Measurements from ENCODE around the gene MFN1. TPM values are rescaled to one million over a fixed set of nuclear protein-coding genes. Genes with fewer than 3 reads are reported as not detected.

The MFN1 gene
- total RNA-seq, 1 experiment from 2014 or later, result 83.2 TPM

DNA sequence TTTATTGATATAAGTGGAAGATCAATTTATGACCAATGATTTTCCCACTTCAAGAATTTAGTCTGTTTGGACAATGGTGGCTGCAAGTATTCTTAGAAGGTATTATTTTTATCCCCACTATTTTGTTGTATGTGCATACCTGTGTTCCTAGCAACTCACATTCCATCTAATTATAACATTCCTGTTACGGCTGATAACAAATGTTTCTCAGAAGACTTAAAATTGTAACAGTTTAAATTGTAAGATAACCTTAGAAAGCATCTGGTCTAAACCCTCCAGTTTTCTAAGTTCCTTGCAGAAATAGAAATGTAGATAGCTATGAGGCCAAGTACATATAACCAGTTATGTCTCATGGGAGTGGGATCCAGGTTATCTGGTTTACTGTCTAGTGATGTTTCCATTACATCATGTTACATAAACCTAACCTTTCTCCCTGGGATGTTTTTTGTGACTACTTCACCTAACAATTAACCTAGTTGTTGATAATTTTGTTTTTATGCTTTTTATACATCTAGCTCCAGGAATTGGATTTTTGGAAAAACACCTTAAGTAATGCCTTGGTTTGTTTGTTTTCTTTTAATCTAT, 11.1 kb upstream of the MFN1 start:
- DNase-seq (ENCODE audit: low spot score), result no peak

DNA sequence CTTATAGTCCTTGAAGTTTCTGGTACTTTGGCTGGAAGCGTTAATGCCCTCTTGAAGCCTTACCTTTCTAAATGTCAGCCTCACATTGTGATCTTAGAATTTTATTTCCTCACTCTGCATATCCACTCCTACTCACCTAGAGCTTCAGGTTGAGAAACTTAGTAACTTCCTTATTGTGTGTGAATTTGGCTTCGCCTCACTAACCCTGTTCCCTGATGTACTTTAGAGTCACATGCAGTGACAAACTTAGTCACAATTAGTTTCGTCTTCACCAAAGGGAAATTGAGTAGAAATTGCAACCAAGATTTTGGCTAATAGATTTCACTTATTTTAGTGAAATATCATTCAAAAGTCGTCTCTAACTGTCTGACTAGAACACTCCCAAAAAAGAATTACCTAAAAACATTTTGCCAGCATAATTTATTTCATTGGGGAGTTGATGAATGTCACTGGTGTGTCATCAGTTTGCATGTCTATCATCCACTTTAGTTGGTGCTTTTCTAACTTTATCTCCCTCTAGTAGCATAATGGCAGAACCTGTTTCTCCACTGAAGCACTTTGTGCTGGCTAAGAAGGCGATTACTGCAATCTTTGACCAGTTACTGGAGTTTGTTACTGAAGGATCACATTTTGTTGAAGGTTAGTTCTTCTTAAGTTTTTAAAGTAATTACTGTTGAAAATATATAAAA, 960 bp downstream of the MFN1 start:
- no peak for DNase-seq (ENCODE audit: low spot score)

DNA sequence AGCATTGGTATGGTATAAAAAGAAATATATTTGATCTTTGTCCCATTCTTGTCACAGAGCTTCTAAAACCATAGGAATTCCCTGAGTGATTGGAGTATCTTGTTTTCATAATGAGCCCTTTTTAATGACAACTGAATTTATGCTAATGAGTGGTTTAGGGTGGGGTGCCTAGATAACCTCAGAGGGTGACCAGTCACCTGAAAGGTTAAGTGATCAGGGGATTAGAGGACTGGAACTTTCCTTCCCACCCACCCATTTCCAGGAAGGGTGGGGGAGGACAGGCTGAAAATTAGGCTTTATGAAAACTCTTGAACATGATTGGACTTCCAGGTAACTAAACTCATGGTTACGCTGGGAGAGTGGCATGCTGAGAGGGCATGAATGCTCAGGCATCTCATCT, 8.5 kb downstream of the MFN1 start:
- DNase-seq (ENCODE audit: low spot score), result no peak

- no peak for DNase-seq (ENCODE audit: low spot score)
These were observed 15.8 kb downstream of the MFN1 start for GRCh38 chr3:179363332-179363731.

DNA sequence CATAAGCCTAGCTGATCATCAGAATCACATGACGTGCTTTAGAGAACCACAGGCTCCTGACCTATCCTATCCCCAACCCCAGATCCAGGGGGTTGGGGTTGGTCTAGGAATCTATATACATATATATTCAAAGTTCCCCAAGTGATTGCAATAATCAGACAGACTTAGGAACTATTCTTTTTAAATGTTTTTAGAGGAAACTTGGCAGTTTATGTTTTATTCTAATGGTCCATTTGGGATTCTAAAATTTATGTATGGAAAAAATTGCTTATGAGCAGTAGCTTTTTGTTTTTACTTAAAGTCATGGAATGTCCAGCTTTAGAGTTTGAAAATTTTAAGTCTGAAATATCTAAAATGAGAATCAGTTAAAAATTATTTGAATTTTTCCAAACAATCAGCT, 22.1 kb downstream of the MFN1 start:
- DNase-seq (ENCODE audit: low spot score), result no peak

DNA sequence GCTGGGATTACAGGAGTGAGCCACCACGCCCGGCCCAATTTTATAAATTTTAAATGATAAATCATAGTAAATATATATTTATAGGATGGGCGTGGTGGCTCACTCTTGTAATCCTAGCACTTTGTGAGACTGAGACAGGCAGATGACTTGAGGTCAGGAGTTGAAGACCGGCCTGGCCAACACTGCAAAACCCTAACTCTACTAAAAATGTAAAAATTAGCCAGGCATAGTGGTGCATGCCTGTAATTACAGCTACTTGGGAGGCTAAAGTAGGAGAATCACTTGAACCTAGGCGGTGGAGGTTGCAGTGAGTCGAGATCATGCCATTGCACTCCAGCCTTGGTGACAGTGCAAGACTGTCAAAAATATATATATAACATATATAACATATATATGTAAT, 26.4 kb downstream of the MFN1 start:
- DNase-seq (ENCODE audit: low spot score), result no peak

DNA sequence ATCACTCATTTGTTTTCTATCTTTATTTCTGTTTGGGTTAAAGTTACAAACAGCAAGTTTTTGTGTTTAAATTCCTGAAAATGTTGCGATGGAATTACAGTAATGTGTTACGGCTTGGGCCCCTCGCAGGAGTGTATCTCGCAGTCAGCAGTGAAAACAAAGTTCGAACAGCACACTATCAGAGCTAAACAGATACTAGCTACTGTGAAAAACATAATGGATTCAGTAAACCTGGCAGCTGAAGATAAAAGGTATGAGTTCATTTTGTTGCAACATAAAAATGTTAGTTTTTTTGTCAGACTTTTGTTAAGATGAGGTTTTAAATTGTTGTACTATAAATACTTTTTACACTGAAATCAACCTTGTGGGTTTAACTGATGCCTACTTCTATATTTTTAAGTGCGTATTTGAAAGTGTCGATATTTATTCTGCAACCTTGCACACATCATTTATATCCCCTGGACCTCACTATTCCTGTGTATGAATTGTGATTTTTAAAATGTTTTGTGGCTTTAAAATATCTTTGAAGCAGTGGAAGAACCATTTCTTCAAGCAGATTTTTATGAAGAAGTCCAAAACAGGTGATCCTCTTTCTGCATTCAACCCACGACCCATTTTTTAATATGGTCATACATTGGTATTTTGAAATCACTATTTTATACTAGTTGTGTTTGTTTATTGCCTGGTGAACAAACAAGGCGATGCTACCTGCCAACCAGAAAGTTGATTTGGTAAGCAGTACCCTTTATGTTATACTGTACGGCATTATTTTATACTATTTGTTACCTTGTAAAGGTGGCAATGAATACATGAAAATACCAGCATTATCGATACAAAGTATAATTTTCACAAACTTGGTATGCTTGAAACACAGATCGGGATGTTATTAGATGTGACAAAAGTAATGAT, 27.8 kb downstream of the MFN1 start:
- DNase-seq (ENCODE audit: low spot score), result no peak

GRCh38 chr3:179376474-179376873, 29.0 kb downstream of the MFN1 start:
- no peak for DNase-seq (ENCODE audit: low spot score)

DNA sequence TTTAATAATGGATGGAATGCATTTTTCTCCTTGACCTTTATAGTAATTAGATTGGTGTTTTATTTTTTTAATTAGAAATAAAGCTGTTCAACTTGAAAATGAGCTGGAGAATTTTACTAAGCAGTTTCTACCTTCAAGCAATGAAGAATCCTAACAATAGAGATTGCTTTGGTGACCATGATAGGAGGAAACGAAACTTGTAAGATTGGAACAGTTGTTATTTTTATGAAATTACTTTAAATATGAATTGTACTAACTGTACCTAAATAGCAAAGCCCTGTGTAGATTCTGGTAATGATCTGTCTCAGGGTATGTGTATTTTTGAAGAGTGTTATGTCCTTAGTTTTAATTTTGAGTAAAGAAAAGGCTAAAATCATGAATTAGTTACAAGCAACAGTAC, 44.4 kb downstream of the MFN1 start:
- no peak for DNase-seq (ENCODE audit: low spot score)

DNA sequence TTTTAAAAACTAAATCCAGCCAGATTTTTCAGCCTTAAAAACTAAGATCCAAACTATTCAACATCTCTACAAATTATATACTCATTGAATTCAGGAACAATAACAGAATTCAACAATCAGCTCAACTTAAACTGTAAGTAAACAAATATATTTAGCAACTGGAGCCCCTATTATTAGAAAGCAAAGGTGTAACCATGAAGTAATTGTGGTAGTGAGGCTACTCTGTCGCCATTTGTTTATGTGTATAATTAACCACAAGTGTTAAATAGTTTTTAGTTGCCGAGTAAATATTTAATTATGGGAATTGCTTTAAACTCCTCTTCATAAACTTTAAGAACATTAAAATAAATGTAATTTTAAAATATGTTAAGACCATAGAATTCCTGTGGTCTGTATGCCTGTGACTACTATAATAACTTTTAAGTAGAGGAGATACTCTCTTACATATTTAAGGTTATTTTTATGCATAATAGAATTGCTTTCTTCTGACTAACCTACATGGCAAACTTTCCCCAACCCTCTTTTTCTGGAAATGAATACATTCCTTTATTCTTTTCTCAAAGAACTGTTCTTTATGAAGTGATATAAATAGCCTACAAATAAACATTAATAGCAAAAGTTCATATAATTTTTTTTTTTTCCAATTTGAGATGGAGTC, 51.2 kb downstream of the MFN1 start:
- no peak for DNase-seq (ENCODE audit: low spot score)

DNA sequence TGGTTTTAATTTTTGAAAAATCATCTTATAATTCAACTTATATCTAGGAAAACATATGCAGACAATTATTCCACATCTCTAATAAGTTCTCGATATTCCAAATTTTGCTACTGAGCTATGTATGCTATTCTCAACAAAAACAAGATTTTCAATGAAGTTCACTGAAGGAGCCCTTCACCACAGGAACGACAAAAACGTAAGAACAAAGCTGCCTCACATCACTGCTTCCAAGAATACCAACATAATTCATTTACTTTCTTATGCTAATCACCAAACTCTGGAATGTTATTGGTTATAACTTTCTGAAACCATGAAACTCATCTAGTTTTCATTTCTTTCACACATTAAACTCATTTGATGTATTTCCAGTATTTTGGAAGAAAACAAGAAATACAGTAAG, 54.1 kb downstream of the MFN1 start:
- DNase-seq (ENCODE audit: low spot score), result no peak

GRCh38 chr3:179402963-179403362, 55.5 kb downstream of the MFN1 start:
- DNase-seq (ENCODE audit: low spot score), result no peak

DNA sequence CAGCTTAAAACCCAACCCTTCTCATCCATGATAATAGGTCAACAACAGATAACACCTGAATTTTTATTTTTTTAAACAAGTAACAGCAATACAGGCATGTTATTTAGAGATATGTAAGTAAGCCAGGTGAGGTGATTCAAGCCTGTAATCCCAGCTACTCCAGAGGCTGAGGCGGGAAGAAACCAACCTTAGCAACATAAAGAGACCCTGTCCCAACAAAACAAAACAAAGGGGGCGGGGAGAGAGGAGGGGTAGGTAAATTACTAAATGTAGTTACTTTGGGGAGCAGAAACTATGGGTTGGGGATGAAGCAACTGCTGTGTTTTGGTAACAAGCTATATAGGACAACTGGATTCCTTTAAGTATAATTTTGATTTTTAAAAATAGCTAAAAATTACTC, 56.8 kb downstream of the MFN1 start:
- no peak for DNase-seq (ENCODE audit: low spot score)

- no peak for DNase-seq (ENCODE audit: low spot score)
These were observed 62.8 kb downstream of the MFN1 start for GRCh38 chr3:179410331-179410730.

- DNase-seq (ENCODE audit: low spot score), result no peak
These were observed 63.5 kb downstream of the MFN1 start for GRCh38 chr3:179410999-179411398.

DNA sequence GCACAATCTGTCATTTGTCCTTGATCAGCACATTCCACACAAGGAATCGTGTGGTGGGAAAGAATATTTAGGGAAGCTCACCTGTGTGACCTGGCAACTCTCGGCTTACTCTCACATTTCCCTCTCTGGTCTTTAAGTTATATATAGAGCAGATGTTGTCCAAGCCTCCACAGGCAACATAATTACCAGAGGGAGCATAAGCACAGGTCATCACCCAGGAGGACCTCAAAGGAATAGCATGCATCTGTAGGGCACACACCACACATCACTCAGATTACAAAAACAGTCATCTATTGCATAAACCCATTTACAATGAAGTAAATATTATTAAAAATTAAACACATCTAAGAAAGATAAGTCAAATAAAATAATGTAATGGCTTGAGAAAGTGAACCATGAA, 67.3 kb downstream of the MFN1 start:
- no peak for DNase-seq (ENCODE audit: low spot score)

DNA sequence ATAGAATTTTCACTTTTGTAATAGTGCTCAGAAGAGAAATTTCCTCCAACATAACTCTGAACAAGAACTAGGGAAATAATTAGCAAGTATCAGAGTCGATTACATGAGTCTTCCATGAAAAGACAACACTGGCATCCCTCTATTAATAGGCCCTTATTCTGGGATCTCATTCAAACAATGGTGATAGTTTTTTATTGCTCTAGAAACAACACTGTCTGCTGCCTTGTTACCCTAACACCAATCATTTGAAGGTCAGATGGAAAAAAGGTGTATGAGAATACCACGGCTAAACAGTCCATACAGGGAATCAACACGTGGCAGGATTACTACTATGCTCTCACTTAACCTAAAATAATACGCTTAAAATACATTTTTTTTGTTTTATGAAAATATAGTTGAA, 67.9 kb downstream of the MFN1 start:
- no peak for DNase-seq (ENCODE audit: low spot score)

DNA sequence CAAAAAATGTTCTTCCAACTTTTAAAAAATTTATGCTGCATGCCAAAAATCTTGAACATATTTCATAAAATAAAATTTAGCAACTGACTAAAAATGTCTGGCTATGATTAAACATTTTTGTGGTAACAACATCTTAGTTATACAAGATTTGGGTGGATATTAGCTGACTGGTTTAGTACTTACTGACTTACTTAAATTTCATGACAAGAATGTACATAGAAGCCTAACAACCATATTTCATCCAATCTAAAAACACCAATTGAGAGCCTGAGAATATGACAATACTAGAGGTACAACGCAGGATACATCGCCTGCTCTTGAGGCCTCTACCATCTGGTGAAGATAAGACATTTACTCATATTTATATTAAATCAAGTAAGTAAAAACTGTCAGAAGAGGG, 69.2 kb downstream of the MFN1 start:
- DNase-seq (ENCODE audit: low spot score), result no peak

GRCh38 chr3:179418610-179419009, 71.1 kb downstream of the MFN1 start:
- DNase-seq (ENCODE audit: low spot score), result no peak

DNA sequence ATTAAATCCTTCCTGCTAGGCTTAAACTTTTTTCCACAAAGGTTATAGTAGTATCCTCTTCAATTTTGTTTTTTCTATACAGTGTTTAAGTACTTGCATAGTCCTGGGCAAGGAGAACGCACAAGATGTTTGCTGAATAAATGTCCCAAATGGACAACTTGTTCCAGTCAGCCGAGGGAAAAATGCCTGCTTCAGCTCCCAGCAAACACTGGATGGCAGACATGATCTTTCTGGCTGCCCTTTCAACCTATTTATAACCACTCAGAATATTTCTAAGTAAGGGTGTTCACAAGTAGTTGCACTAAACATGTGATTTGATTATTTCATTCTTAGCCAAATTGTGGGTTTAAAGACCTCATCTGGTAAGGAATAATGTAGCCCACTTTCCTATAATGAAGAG, 74.0 kb downstream of the MFN1 start:
- peak; percentile 32 for DNase-seq (ENCODE audit: low spot score)

DNA sequence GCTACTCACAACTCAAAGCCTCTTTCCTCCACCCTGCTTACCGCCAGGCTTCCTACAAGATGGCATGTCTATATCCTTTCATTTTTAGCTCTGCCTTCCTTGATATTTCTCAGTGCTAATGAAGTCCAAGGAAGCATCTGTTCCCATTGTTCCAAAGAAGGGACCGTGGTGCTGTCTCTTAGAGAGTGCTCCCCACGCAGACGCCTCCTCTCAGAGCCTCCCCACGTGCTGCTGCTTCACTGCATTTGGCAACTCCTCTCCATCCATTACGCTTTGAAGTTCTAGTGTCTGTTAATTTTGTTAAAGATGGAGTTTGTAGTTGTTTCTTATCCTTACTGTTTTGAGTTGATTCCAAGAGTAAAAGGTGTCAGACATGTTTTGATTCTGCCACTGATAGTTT, 77.6 kb downstream of the MFN1 start:
- DNase-seq (ENCODE audit: low spot score), result no peak

DNA sequence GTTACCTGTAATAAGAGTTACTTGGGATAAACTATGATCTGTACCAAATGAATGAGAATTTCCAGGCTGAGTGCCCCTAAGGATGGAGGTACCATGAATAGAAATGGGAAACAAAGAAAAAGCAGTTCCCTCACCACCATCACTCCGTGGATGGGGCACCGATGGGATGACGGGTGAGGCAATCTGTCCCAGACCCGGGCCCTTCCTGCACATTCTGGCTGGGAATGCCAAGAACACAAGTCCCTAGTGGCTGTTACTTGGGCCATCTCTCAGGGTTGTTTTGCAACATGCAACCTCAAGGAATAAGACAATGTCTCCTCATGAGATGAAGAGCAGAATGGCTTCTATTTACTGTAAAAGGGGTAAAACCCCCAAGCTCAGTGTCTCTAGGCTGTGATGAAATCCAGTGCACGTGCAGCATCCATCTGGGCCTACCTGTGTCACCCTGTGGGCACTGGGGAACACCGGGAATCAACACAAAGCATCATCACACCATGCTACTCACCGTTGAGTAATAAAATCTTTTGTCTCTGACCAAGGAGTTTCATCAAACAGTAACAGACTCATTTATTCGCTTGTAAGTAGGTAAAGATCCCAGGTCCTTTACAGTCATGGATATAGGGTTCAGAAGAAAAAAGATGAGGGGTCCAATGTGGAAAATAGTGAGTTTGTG, 81.5 kb downstream of the MFN1 start:
- no peak for DNase-seq (ENCODE audit: low spot score)
